ENCODE results near the gene CTNNA3.
"Not testable (repeated sequence)": the region's sequence is repeated elsewhere in the genome, so short reads cannot be mapped to it uniquely, and the experiment has no call there.

CTNNA3 gene

GRCh38 chr10:66366163-66366562 is 1329.8 kb downstream of the CTNNA3 start:
- TF ChIP-seq, protein P1, sequence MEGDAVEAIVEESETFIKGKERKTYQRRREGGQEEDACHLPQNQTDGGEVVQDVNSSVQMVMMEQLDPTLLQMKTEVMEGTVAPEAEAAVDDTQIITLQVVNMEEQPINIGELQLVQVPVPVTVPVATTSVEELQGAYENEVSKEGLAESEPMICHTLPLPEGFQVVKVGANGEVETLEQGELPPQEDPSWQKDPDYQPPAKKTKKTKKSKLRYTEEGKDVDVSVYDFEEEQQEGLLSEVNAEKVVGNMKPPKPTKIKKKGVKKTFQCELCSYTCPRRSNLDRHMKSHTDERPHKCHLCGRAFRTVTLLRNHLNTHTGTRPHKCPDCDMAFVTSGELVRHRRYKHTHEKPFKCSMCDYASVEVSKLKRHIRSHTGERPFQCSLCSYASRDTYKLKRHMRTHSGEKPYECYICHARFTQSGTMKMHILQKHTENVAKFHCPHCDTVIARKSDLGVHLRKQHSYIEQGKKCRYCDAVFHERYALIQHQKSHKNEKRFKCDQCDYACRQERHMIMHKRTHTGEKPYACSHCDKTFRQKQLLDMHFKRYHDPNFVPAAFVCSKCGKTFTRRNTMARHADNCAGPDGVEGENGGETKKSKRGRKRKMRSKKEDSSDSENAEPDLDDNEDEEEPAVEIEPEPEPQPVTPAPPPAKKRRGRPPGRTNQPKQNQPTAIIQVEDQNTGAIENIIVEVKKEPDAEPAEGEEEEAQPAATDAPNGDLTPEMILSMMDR (IDR thresholded peaks at IDR 0.05; ENCODE audit: low read depth, low read length) = no peak
- no peaks in the 10 kb centered on the region; the same call in 1 of the 2 replicates for H3K9me3 ChIP-seq
- H3K27me3 ChIP-seq = no peaks in the 10 kb centered on the region
- H3K4me1 ChIP-seq = no peaks in the 10 kb centered on the region
- DNase-seq = no peak
- H3K36me3 ChIP-seq = no peaks in the 10 kb centered on the region
- no peak overlapping the region for H3K4me3 ChIP-seq (ENCODE audit: low read depth, low read length)

GRCh38 chr10:66365686-66366085 is 1330.3 kb downstream of the CTNNA3 start:
- TF ChIP-seq, protein P1 (IDR thresholded peaks at IDR 0.05; ENCODE audit: low read depth, low read length) = no peak
- Histone ChIP-seq H3K9me3 (no peaks in the 10 kb centered on the region; the same call in 1 of the 2 replicates), H3K27me3 (no peaks in the 10 kb centered on the region), H3K36me3 (no peaks in the 10 kb centered on the region), H3K4me3 (ENCODE audit: low read depth, low read length) (no peak overlapping the region), H3K4me1 (no peaks in the 10 kb centered on the region)
- DNase-seq = no peak

DNA sequence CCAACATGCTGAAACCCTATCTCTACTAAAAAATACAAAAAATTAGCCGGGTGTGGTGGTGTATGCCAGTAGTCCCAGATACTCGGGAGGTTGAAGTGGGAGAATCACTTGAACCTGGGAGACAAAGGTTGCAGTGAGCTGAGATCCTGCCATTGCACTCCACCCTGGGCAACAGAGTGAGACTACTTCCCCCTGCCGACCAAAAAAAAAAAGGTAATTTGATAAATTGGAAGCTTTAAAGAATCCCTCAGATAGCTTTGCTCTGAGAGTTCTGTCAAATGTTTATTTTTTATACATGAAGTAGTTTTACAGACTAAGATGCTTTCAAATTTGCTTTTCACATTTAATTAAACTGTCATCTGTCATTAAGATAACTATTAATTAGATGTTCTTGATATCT is 1333.5 kb downstream of the CTNNA3 start:
- TF ChIP-seq, protein P1 (IDR thresholded peaks at IDR 0.05; ENCODE audit: low read depth, low read length) = no peak
- Histone ChIP-seq H3K4me3 (ENCODE audit: low read depth, low read length) (no peak overlapping the region), H3K9me3 (no peaks in the 10 kb centered on the region; the same call in 1 of the 2 replicates), H3K4me1 (peaks cover 3% of the 10 kb centered on the region), H3K27me3 (no peaks in the 10 kb centered on the region), H3K36me3 (no peaks in the 10 kb centered on the region)
- no peak for DNase-seq

DNA sequence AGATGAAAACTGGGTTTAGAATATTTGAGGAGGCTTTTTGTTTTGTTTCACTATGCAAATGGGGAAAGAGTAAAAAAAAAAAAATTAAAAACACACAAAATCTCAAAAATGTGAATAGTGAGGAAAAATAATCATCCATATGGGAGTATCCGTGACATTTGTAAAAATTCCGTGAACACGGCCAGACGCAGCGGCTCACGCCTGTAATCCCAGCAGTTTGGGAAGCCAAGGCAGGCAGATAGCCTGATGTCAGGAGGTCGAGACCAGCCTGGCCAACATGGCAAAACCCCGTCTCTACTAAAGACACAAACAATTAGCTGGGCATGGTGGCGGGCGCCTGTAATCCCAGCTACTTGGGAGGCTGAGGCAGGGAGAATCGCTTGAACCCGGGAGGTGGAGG is 1342.2 kb downstream of the CTNNA3 start:
- H3K36me3 ChIP-seq; H3K4me1 ChIP-seq; H3K4me3 ChIP-seq (ENCODE audit: low read depth, low read length); H3K9me3 ChIP-seq; DNase-seq; H3K27me3 ChIP-seq: not testable (repeated sequence)

DNA sequence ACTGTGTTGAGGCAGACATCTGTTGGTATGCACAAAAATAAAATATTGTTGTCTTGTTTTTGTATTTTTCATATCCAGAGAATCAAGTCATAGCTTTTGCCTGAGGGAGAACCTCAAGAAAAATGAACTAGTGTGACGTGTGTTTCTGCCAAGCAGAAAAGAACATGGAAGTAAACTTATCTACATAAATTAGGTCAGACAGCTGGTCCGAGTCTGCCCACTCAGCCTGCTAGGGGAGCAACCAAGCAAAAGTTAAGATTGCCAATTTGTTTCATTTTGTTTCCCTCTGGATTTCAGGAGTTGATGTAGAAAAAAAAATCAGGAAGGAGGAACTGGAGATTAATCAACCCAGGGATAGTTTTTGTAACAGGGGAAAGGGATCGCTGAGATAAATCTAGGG is 1342.6 kb downstream of the CTNNA3 start:
- no peak for DNase-seq
- Histone ChIP-seq H3K36me3 (no peaks in the 10 kb centered on the region), H3K4me3 (ENCODE audit: low read depth, low read length) (no peak overlapping the region), H3K9me3 (no peaks in the 10 kb centered on the region), H3K27me3 (no peaks in the 10 kb centered on the region), H3K4me1 (peaks cover 6% of the 10 kb centered on the region)
- TF ChIP-seq, protein P1 (IDR thresholded peaks at IDR 0.05; ENCODE audit: low read depth, low read length) = no peak

GRCh38 chr10:66350622-66351399 is 1345.2 kb downstream of the CTNNA3 start:
- TF ChIP-seq, protein P1 (IDR thresholded peaks at IDR 0.05; ENCODE audit: low read depth, low read length) = no peak
- H3K9me3 ChIP-seq = no peaks in the 10 kb centered on the region

More at GRCh38 chr10:66350622-66351399, 1345.2 kb downstream of the CTNNA3 start:
- DNase-seq = no peak
- H3K36me3 ChIP-seq = no peaks in the 10 kb centered on the region
- no peak overlapping the region for H3K4me3 ChIP-seq (ENCODE audit: low read depth, low read length)
- no peaks in the 10 kb centered on the region for H3K27me3 ChIP-seq
- no peaks in the 10 kb centered on the region for H3K4me1 ChIP-seq

All from BE2C (cell line).